Ascending aorta (tissue), 2 donors: Measurements from ENCODE around the gene ZNF726. TPM values are rescaled to one million over a fixed set of nuclear protein-coding genes. Genes with fewer than 3 reads are reported as not detected.
"Not testable (repeated sequence)": the region's sequence is repeated elsewhere in the genome, so short reads cannot be mapped to it uniquely, and the experiment has no call there.

Experiments
- DNase-seq, 2 donors: peaks; one replicate each; pipeline ENCODE4 v3.0.0-alpha.2; 2019; ENCODE audit warnings: low spot score in 2 of 2
- H3K27ac ChIP-seq, 2 donors: fragments of 200-600 bp; sonication (generic); one replicate each; pipeline ENCODE4 v1.5.1; 2016 to 2017; ENCODE audit warnings: mild to moderate bottlenecking in 1 of 2
- H3K27me3 ChIP-seq: fragments of 200-600 bp; sonication (generic); one replicate; pipeline ENCODE4 v1.5.1; 2017
- H3K36me3 ChIP-seq, 2 donors: fragments of 200-600 bp; sonication (generic); one replicate each; pipeline ENCODE4 v1.5.1; 2016
- H3K4me1 ChIP-seq, 2 donors: fragments of 200-600 bp; sonication (generic); one replicate each; pipeline ENCODE4 v1.5.1; 2016 to 2017; ENCODE audit warnings: mild to moderate bottlenecking in 1 of 2
- H3K4me3 ChIP-seq, 2 donors: fragments of 200-600 bp; sonication (generic); one replicate each; pipeline ENCODE4 v1.5.1; 2016 to 2017; ENCODE audit warnings: mild to moderate bottlenecking in 1 of 2
- H3K9me3 ChIP-seq, 2 donors: fragments of 200-600 bp; sonication (generic); one replicate each; pipeline ENCODE4 v1.5.1; 2016
- intact Hi-C: fragments of 100-400 bp; cut with DNase I; formaldehyde crosslinking; loops from one replicate; pipeline ENCODE4 v1.15.1; 2023
- total RNA-seq: library from RNA; depleted of rRNA; stranded (reverse); fragments of >200 nt; gene quantifications from one replicate; pipeline ENCODE4 v1.1.0, GENCODE V29; 2016
- TF ChIP-seq, protein P1 (sequence below), 3 experiments: fragments of 200-600 bp in 2 of 3; fragments of 450-650 bp in 1 of 3; sonication (generic) in 2 of 3; IDR thresholded peaks; one replicate each; pipeline ENCODE4 v1.5.1; 2016 to 2019; ENCODE audit warnings: antibody characterized with exemption in 3 of 3, mild to moderate bottlenecking in 1 of 3, moderate library complexity in 1 of 3

The ZNF726 gene
- total RNA-seq, 1 donor from 2014 or later, result not detected

DNA sequence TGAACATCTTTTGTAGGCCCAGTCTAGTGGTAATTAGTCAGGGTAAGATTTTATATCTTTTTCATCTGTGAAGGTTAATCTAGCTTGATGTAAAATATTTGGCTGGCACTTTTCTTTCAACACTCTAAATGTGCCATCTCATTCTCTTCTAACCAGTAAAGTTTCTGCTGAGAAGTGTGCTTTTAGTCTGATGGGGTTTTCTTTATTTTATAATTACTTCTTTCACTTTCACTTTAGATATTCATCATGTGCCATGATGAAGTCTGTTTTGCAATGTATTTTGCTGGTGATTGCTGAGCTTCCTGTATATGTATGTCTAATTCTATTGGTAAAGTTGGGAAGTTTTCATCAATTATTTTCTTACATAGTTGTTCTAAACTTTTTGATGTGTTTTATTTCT lies 31.9 kb downstream of the ZNF726 start:
- no peak for DNase-seq
- TF ChIP-seq, protein P1, sequence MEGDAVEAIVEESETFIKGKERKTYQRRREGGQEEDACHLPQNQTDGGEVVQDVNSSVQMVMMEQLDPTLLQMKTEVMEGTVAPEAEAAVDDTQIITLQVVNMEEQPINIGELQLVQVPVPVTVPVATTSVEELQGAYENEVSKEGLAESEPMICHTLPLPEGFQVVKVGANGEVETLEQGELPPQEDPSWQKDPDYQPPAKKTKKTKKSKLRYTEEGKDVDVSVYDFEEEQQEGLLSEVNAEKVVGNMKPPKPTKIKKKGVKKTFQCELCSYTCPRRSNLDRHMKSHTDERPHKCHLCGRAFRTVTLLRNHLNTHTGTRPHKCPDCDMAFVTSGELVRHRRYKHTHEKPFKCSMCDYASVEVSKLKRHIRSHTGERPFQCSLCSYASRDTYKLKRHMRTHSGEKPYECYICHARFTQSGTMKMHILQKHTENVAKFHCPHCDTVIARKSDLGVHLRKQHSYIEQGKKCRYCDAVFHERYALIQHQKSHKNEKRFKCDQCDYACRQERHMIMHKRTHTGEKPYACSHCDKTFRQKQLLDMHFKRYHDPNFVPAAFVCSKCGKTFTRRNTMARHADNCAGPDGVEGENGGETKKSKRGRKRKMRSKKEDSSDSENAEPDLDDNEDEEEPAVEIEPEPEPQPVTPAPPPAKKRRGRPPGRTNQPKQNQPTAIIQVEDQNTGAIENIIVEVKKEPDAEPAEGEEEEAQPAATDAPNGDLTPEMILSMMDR (IDR thresholded peaks at IDR 0.05), result no peak
- H3K27ac ChIP-seq, result no peak overlapping the region
- H3K4me1 ChIP-seq, result no peaks in the 10 kb centered on the region
- H3K4me3 ChIP-seq, result no peak overlapping the region
- H3K27me3 ChIP-seq, result no peaks in the 10 kb centered on the region
- peaks cover 0 to 5% of the 10 kb centered on the region in 2 donors for H3K9me3 ChIP-seq
- H3K36me3 ChIP-seq, result no peaks in the 10 kb centered on the region
- intact Hi-C loops, result no loop called here

DNA sequence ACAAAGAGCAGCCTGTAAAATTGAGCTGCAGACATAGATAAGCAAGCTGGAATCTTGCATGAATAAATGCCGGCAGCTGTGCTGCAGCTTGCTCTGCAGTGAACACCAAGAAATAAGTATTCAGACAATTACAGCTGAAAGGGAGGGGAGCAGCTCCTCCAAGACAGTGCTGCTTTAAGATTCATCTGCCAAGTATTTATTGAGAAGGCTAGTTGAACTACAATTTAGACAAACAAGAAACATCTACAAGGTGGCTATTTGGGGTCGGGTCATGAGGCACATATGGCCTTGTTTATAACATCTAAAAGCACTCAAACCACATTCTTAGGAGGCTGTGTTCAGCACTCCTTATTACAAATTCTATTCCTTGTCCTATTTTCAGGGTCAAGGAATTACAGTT lies 34.9 kb downstream of the ZNF726 start:
- DNase-seq, result no peak
- Histone ChIP-seq H3K4me3 (no peak overlapping the region), H3K27me3 (no peaks in the 10 kb centered on the region), H3K9me3 (peaks cover 0 to 5% of the 10 kb centered on the region in 2 donors), H3K36me3 (no peaks in the 10 kb centered on the region), H3K4me1 (no peaks in the 10 kb centered on the region), H3K27ac (no peak overlapping the region)
- intact Hi-C loops, result no loop called here
- TF ChIP-seq, protein P1 (IDR thresholded peaks at IDR 0.05), result no peak

DNA sequence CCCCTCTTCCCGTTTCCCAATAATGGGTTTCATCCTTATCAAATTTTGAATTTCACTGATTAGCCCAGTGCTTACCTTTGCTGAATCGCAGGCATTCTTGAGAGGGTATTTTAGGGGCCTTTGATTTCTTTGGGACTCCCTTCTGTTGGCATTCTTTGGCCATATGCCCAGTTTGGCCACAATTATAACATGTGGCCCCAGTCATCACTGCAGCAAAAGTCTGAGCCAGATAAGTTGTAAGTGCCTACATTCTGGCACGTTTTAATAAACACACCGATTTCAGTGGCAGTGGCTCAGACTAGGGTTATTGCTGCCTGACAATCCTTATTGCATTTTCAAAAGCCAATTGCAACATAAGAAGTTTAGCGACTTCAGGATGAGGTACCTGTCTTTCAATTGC lies 41.4 kb downstream of the ZNF726 start:
- H3K4me3 ChIP-seq, result no peak overlapping the region
- H3K4me1 ChIP-seq, result no peaks in the 10 kb centered on the region
- H3K27ac ChIP-seq, result no peak overlapping the region
- DNase-seq, result no peak
- H3K9me3 ChIP-seq, result no peaks in the 10 kb centered on the region
- H3K27me3 ChIP-seq, result no peaks in the 10 kb centered on the region
- H3K36me3 ChIP-seq, result no peaks in the 10 kb centered on the region
- TF ChIP-seq, protein P1 (IDR thresholded peaks at IDR 0.05), result no peak
- intact Hi-C loops, result no loop called here

DNA sequence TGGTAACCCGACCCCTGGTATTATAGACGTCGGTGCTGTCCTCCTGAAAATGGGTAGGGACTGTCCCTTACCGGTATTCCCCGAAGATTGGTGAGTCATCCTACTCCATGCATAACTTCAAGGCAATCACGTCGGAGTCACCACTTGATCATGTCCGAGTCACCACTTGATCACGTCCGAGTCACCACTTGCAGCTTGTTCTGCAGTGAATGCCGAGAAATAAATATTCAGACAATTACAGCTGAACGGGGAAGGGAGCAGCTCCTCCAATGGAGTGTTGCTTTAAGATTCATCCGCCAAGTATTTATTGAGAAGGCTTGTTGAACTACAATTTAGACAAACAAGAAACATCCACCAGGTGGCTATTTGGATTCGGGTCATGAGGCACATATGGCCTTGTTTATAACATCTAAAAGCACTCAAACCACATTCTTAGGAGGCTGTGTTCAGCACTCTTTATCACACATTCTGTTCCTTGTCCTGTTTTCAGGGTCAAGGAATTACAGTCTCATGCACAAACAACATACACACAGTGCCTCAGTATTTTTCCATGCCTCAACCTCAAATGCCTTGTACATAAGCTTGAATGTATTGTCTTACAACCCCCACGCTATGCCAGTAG lies 43.1 kb downstream of the ZNF726 start:
- Histone ChIP-seq H3K36me3 (no peaks in the 10 kb centered on the region), H3K4me1 (no peaks in the 10 kb centered on the region), H3K27ac (no peak overlapping the region), H3K4me3 (no peak overlapping the region), H3K27me3 (no peaks in the 10 kb centered on the region), H3K9me3 (no peaks in the 10 kb centered on the region)
- DNase-seq, result no peak
- TF ChIP-seq, protein P1 (IDR thresholded peaks at IDR 0.05), result no peak
- intact Hi-C loops, result no loop called here

DNA sequence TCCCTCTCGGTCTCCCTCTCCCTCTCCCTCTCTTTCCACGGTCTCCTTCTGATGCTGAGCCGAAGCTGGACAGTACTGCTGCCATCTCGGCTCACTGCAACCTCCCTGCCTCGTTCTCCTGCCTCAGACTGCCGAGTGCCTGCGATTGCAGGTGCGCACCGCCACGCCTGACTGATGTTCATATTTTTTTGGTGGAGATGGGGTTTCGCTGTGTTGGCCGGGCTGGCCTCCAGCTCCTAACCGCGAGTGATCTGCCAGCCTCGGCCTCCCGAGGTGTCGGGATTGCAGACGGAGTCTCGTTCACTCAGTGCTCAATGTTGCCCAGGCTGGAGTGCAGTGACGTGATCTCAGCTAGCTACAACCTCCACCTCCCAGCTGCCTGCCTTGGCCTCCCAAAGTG lies 48.7 kb downstream of the ZNF726 start:
- H3K4me1 ChIP-seq, DNase-seq, H3K27me3 ChIP-seq, H3K4me3 ChIP-seq, H3K27ac ChIP-seq, H3K9me3 ChIP-seq, H3K36me3 ChIP-seq, intact Hi-C loops: not testable (repeated sequence)

DNA sequence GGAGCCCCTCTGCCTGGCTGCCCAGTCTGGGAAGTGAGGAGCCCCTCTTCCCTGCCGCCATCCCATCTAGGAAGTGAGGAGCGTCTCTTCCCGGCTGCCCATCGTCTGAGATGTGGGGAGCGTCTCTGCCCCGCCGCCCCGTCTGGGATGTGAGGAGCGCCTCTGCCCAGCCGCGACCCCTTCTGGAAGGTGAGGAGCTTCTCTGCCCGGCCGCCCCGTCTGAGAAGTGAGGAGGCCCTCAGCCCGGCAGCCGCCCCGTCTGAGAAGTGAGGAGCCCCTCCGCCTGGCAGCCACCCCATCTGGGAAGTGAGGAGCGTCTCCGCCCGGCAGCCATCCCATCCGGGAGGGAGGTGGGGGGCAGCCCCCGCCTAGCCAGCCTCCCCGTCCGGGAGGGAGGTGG lies 49.2 kb downstream of the ZNF726 start:
- H3K36me3 ChIP-seq, H3K27ac ChIP-seq, H3K27me3 ChIP-seq, DNase-seq, H3K4me3 ChIP-seq, H3K4me1 ChIP-seq, intact Hi-C loops, H3K9me3 ChIP-seq: not testable (repeated sequence)

DNA sequence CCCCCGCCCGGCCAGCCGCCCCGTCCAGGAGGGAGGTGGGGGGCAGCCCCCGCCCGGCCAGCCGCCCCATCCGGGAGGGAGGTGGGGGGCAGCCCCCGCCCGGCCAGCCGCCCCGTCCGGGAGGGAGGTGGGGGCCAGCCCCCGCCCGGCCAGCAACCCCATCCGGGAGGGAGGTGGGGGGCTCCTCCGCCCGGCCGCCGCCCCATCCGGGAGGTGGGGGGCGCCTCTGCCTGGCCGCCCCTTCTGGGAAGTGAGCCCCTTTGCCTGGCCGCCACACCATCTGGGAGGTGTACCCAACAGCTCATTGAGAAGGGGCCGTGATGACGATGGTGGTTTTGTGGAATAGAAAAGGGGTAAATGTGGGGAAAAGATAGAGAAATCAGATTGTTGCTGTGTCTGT lies 49.6 kb downstream of the ZNF726 start:
- H3K9me3 ChIP-seq, H3K36me3 ChIP-seq, intact Hi-C loops, DNase-seq, H3K27ac ChIP-seq, H3K27me3 ChIP-seq, H3K4me3 ChIP-seq, H3K4me1 ChIP-seq: not testable (repeated sequence)
